HL-60 (cell line): ENCODE measurements around the gene MBD4.
A peak's percentile ranks its signal among the peaks of the same experiment; 100 is the strongest.

Experiments
- DNase-seq, 2 experiments: peaks; one replicate each; pipeline ENCODE4 v3.0.0-alpha.2; 2010 to 2020; ENCODE audit warnings: low read depth in 1 of 2, low spot score in 1 of 2
- H3K27ac ChIP-seq: fragments of 250-450 bp; sonication (Bioruptor Pico); replicated peaks from 2 replicates; pipeline ENCODE4 v1.5.1; 2020; ENCODE audit warnings: mild to moderate bottlenecking, moderate library complexity
- H3K27me3 ChIP-seq: fragments of 250-450 bp; sonication (Bioruptor Pico); 2 replicates; pipeline ENCODE4 v1.5.1; 2021; ENCODE audit warnings: mild to moderate bottlenecking, moderate library complexity; ENCODE audit not compliant: insufficient read depth, poor library complexity, severe bottlenecking
- H3K4me3 ChIP-seq: replicated peaks from 2 replicates; pipeline ENCODE4 v1.5.1; 2011; ENCODE audit warnings: mild to moderate bottlenecking, control low read depth, low read length; ENCODE audit not compliant: insufficient read depth
- GABPA ChIP-seq: IDR thresholded peaks from 2 replicates; pipeline ENCODE4 v1.6.1; 2012; ENCODE audit warnings: low read depth
- POLR2AphosphoS5 ChIP-seq: IDR thresholded peaks from 2 replicates; pipeline ENCODE4 v1.6.1; 2012; ENCODE audit warnings: low read depth
- SPI1 ChIP-seq: IDR thresholded peaks from 2 replicates; pipeline ENCODE4 v1.6.1; 2012; ENCODE audit warnings: low read depth, mild to moderate bottlenecking, borderline replicate concordance
- TF ChIP-seq, protein P1 (sequence below): IDR thresholded peaks from one replicate; pipeline ENCODE4 v1.5.1; 2011; ENCODE audit warnings: low read length, control low read depth, inconsistent platforms; ENCODE audit not compliant: insufficient read depth
- TF ChIP-seq, protein P2 (sequence below): IDR thresholded peaks from 2 replicates; pipeline ENCODE4 v1.6.1; 2012; ENCODE audit warnings: low read depth; ENCODE audit not compliant: insufficient replicate concordance

The MBD4 gene

DNA sequence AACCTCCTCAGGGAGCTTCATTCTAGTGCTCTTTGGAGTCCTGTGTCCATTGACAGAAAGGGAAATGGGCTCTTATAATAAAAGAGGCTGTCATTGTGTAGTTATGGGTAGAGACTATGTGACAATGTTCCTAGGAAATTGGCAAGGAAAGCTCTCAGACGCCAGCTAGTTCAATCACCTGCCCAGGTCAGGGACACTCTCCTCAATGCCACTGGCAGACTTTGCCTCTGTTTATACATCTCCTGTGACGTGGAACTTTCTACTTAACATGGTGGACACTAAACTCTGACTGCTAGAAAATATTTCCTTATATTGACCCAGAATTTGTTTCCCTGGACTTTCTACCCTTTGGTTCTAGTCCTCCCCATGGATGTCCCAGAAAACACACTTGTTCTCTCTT is 14.1 kb downstream of the MBD4 start:
- no peaks in the 10 kb centered on the region for H3K27me3 ChIP-seq
- no peak overlapping the region for H3K4me3 ChIP-seq
- H3K27ac ChIP-seq: no peak overlapping the region
- TF ChIP-seq, protein P1, sequence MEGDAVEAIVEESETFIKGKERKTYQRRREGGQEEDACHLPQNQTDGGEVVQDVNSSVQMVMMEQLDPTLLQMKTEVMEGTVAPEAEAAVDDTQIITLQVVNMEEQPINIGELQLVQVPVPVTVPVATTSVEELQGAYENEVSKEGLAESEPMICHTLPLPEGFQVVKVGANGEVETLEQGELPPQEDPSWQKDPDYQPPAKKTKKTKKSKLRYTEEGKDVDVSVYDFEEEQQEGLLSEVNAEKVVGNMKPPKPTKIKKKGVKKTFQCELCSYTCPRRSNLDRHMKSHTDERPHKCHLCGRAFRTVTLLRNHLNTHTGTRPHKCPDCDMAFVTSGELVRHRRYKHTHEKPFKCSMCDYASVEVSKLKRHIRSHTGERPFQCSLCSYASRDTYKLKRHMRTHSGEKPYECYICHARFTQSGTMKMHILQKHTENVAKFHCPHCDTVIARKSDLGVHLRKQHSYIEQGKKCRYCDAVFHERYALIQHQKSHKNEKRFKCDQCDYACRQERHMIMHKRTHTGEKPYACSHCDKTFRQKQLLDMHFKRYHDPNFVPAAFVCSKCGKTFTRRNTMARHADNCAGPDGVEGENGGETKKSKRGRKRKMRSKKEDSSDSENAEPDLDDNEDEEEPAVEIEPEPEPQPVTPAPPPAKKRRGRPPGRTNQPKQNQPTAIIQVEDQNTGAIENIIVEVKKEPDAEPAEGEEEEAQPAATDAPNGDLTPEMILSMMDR: no peak
- TF ChIP-seq POLR2AphosphoS5 (no peak), GABPA (no peak), SPI1 (no peak)
- TF ChIP-seq, protein P2, sequence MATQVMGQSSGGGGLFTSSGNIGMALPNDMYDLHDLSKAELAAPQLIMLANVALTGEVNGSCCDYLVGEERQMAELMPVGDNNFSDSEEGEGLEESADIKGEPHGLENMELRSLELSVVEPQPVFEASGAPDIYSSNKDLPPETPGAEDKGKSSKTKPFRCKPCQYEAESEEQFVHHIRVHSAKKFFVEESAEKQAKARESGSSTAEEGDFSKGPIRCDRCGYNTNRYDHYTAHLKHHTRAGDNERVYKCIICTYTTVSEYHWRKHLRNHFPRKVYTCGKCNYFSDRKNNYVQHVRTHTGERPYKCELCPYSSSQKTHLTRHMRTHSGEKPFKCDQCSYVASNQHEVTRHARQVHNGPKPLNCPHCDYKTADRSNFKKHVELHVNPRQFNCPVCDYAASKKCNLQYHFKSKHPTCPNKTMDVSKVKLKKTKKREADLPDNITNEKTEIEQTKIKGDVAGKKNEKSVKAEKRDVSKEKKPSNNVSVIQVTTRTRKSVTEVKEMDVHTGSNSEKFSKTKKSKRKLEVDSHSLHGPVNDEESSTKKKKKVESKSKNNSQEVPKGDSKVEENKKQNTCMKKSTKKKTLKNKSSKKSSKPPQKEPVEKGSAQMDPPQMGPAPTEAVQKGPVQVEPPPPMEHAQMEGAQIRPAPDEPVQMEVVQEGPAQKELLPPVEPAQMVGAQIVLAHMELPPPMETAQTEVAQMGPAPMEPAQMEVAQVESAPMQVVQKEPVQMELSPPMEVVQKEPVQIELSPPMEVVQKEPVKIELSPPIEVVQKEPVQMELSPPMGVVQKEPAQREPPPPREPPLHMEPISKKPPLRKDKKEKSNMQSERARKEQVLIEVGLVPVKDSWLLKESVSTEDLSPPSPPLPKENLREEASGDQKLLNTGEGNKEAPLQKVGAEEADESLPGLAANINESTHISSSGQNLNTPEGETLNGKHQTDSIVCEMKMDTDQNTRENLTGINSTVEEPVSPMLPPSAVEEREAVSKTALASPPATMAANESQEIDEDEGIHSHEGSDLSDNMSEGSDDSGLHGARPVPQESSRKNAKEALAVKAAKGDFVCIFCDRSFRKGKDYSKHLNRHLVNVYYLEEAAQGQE: no peak
- DNase-seq: no peak

DNA sequence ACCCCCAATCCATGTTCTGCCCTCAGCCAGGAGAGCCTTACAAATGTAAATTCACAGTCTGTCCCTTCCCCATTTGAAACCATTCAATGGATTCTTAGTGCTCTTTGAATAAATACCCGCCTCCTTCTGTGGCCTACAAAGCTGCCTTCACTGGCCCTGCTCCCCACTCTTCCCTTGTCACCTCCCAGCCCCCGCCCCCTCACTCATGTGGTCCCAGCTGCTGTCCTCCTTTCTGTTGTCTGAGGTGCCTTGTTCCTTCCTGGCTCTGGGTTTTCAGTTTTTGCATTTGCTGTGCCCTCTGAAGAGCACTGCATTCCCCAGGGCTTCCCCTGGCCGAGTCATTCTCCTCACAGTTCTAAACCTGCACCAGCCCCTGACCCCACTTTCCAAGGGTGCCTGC is 14.5 kb downstream of the MBD4 start:
- no peak overlapping the region for H3K27ac ChIP-seq
- TF ChIP-seq, protein P1: no peak
- TF ChIP-seq POLR2AphosphoS5: no peak
- no peak for TF ChIP-seq SPI1
- TF ChIP-seq GABPA: no peak
- TF ChIP-seq, protein P2: no peak
- no peak overlapping the region for H3K4me3 ChIP-seq
- H3K27me3 ChIP-seq: no peaks in the 10 kb centered on the region
- no peak for DNase-seq

GRCh38 chr3:129424185-129424841 is 15.4 kb downstream of the MBD4 start:
- Histone ChIP-seq H3K27me3 (no peaks in the 10 kb centered on the region), H3K4me3 (no peak overlapping the region), H3K27ac (peak overlapping the region; percentile 64)
- peak; percentile 84 to 89 for DNase-seq
- TF ChIP-seq, protein P2: no peak
- TF ChIP-seq, protein P1: no peak
- TF ChIP-seq POLR2AphosphoS5 (peak; percentile 27; the same call in 1 of the 2 replicates), SPI1 (peak; percentile 95), GABPA (no peak)
